GM12874 (cell line): Measurements from ENCODE around the gene ESPL1.
A peak's percentile ranks its signal among the peaks of the same experiment; 100 is the strongest.

Experiments used
- CTCF ChIP-seq: IDR thresholded peaks from 2 replicates; pipeline ENCODE4 v1.5.1; 2011; ENCODE audit warnings: low read depth, mild to moderate bottlenecking, control low read depth, low read length, moderate library complexity; ENCODE audit not compliant: insufficient read depth

ESPL1 gene

GRCh38 chr12:53222170-53222721, 45.9 kb upstream of the ESPL1 start:
- no peak for TF ChIP-seq CTCF

DNA sequence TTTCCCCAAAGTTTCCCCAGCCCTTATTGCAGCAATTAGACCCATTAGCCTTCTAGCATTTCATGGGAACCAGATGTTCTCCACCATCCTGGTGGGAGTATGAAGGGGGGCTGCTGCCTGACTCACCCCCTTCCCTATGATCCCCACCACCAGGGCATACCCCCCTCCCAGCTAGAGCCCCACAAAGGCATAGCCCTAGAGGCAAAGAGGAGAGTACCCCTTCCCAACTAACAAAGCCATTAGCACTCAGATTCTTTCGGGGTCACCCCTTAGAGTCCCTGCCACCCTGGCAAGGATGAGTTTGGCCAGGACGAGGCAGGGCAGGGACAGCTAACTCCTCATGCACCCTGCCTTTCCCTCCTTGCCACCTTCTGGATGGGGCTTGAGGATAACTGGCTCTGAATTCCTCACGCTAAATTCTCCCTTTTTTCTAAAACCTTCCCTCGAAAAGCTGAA, 45.3 kb upstream of the ESPL1 start:
- no peak for TF ChIP-seq CTCF

DNA sequence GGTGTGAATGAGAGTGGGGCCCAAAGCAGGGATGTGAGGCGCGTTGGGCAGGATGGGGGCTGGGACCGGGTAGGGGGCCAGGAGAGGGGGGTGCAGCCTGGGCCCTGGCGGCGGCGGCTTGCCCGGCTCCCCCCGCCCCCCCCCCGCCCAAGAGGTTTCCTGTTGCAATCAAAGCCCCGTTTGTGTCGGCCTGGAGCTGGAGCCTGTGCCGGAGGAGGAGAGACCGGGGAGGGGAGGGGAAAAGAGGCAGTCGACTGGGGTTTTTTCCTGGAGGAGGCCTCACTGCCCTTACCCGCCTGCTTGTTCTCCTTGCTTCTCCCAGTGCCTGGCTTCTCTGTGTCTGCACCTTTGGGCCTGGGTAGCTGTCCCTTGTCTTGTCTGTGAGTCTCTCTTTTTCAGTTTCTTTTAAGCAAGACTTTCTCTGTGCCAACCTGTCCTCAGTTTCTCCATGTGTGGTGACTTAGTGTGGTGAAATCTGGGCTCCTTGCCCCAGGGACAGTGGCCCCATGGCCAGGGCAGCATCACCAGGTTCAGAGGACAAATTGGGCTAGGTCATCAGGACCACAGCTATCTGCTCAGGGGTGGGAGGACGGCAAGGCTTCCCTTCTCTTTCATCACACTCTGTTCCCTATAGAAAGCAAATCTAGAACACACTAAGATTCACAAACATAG, 44.6 kb upstream of the ESPL1 start:
- TF ChIP-seq CTCF = no peak

DNA sequence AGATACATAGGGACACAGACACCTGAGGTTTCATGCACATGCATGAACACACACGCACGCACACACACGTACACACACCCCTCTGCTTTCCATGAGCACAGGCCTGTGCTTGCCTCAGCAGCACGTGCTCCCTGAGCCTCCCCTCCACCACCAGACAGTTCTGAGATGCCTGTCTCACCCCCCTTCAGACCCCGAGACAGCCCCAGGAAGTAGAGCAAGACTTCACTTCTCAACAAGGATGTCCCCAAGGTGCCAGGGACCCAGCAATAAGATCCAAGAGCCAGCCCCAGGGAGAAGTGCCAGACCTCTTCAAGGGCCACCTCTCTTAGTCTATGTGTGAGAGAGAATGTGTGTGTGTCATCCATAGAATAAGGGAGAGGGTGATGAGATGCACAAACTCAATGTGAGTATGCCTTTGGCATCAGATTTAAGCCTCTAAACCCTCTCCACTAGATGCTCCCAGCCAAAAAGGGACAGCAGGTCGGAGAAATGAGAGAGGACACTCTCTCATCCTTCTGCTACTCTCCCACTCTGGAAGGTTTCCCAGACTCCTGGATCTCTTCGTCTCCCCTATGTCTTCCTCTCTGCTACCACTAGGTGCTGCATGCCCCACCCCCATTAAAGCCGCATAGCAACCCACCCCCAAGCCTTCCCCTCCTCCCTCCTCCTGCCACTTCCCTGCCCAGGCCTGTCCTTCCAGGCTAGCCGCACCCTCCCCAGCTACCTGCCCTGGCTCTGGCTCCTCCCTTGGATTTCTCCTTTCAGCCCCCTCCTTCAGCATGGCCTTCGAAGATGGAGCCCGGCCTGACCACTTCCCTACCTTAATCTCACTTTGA, 43.8 kb upstream of the ESPL1 start:
- peak; percentile 12; the same call in 1 of the 2 replicates for TF ChIP-seq CTCF

GRCh38 chr12:53224897-53225634, 43.0 kb upstream of the ESPL1 start:
- TF ChIP-seq CTCF = no peak

DNA sequence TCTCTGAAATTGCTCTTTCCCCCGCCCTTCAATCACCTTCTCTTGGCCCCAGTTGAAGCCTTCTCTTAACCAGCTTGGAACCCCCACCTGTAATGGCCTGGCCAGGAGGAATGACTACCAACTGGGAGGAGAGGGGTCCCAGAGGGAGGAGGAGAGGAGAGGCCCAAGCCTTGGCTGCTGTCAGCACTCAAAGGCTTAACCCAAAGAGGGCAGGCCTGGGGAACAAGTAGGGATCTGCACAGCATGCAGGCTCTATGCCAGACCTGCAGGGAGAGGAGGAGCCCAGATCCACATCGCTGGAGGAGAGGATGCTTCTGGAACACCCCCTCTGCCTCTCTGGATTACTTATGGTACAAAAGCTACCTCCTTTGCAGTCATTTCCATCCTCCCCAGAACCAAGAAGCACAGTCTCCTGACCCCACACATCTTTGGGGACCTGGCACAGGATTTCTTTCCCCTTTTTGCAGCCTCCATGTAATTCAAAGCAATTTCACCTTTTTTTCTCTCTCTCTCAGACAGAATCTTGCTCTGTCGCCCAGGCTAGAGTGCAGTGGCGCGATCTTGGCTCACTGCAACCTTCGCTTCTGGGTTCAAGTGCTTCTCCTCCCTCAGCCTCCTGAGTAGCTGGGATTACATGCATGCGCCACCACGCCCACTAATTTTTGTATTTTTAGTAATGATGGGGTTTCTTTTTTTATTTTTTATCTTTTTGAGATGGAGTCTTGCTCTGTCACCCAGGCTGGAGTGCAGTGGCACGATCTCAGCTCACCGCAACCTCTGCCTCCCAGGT, 42.3 kb upstream of the ESPL1 start:
- TF ChIP-seq CTCF = no peak
